HG02759 (cell line): Measurements from ENCODE around the gene PDE2A.
"Not testable (repeated sequence)": the region's sequence is repeated elsewhere in the genome, so short reads cannot be mapped to it uniquely, and the experiment has no call there.

Experiments used
- ATAC-seq: cut with Tn5 transposase; IDR thresholded peaks from one replicate; pipeline ENCODE4 v1.9.1; 2021; ENCODE audit warnings: mild to moderate bottlenecking, moderate library complexity; ENCODE audit not compliant: unreplicated experiment

The PDE2A gene

DNA sequence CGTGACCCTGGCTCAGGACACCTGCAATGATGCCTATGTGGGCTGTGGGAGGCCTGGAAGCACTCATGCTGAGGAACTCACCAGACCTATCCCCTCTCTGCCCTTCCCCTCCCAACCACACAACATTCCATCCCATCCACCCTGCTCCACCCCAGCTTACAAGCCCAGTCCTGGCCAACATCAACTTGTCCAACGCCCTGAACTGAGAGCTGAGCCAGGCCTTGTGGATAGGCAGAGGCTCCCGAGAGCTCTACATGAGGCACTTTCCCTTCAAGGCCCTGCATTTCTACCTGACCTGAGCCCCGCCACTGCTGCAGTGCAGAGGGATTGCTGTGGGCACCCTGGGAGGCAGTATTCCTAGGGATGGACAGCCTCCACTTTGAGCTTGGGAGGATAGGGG is 112.4 kb downstream of the PDE2A start:
- no peak for ATAC-seq

DNA sequence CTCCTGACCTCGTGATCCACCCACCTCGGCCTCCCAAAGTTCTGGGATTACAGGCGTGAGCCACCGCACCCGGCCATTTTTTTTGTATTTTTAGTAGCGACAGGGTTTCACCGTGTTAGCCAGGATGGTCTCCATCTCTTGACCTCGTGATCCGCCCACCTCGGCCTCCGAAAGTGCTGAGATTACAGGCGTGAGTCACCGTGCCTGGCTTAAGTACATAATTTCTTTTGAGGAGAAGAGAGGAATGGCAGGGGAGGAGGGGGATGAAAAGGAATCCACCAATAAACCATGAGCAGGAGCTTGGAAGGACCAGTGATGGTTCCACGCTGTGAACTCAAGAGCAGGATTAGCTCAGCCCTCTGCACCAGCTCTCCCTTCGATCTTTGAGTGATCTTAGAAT is 113.4 kb downstream of the PDE2A start:
- not testable (repeated sequence) for ATAC-seq

- no peak for ATAC-seq
These were observed 117.8 kb downstream of the PDE2A start for GRCh38 chr11:72556433-72556832.

GRCh38 chr11:72555014-72555522 is 119.2 kb downstream of the PDE2A start:
- ATAC-seq: not testable (repeated sequence)

DNA sequence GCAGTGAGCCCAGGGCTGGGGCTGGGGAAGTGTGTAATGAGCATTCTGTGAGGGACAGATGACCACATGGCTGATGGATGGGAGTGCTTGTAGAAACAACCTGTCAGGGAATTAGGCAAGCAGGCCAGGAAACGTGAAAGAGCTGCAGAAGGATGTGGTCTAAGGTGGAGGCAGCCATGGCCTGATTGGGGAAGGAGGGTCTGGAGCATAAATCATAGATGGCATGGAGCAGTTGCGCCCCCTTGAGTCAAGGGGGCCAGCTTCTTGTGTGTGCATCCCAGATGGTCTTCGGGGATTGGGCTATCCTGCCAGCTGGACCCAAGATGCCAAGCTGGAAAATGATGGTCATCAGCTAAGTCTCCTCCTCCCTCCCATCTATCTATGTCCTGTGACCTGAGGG is 120.5 kb downstream of the PDE2A start:
- no peak for ATAC-seq

GRCh38 chr11:72552399-72552910 is 121.8 kb downstream of the PDE2A start:
- ATAC-seq: no peak

GRCh38 chr11:72551571-72551970 is 122.7 kb downstream of the PDE2A start:
- no peak for ATAC-seq

DNA sequence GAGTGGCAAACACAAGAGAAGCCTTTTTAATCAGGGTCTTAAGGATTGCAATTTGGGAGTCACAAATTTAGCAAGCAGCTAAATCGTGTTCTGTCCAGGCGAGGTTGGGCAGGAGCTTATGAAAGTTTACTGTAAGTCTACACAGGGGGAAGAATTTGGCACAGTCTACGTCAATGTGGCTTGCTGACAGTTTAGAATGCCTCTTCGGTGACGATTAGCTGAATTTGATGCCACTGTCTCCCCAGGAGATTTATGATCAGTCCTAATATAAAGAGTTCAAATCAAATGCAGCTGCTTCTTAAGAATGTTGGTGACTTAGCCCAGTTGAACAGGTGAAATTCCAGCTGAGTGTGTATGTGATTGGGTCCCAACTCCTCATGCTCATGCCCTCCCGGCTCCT is 125.8 kb downstream of the PDE2A start:
- no peak for ATAC-seq

- ATAC-seq: no peak
These were observed 127.4 kb downstream of the PDE2A start for GRCh38 chr11:72546866-72547265.

GRCh38 chr11:72544589-72544988 is 129.6 kb downstream of the PDE2A start:
- no peak for ATAC-seq

DNA sequence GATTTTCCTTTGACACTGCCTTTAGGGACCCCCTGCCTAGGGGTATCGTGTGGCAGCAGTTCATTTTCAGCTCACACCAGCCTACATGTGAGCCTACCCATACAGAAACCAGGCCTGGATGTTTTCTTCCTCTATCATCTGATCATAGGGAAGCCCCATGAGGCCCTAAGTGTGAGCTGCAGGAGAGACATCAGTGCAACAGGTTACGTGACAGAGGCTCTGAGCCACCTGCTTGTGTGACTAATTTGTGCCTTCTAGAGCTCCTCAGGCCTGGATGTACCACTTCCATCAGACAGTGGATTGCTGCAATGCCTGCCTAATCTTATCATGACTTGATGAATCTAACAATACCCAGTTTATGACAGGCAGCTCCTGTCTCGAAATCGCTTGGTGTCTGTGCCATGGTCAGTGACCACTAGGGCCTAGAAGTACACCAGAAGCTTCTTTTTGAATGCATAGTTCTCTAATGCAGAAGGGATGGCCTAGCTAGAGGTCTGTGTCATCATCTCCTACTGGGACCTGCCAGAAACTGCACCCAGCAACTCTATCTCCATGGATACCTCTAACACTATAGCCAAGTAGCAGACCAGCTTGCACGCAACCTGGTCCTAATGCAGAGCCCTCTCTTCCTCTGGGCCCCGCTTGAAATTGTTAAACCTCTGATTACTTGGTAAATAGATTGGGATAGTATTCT is 130.2 kb downstream of the PDE2A start:
- no peak for ATAC-seq

GRCh38 chr11:72541257-72541974 is 132.8 kb downstream of the PDE2A start:
- no peak for ATAC-seq

DNA sequence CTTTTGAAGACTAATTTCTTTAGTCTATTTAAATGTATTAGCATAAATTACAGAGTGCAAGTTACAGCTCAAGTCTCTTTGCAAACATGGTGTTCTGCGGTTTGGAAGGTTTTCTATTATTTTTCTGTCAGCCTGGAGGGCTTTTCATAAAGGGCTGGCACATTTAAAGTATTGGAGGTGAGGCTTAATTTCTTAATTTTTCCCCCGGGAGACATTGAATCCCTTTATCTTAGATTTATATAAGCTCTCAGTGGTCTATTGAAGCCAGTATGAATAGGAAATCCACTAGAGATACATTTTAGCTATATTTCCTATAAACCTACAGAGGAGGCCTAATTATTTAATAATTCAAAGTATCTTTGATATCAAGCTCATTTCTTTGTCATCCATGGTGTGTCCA is 137.2 kb downstream of the PDE2A start:
- no peak for ATAC-seq

DNA sequence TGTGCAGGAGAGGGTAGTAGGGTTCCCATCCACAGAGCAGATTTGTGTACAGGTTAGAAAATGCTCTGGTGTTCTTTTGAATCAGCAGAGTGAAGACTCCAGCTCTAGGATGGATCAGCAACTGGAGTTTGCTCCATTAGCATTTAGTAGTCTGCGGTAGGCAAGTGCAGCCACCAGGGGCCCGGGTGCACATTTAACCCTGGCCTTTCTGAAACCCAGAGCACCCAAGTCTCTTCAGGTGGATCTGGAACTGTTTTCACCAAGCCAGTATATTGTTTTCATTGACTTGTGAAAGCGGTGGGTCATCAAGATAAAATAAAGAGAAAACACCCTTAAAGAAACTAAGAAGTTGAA is 139.1 kb downstream of the PDE2A start:
- no peak for ATAC-seq

GRCh38 chr11:72534371-72535193 is 139.6 kb downstream of the PDE2A start:
- ATAC-seq: no peak

GRCh38 chr11:72529068-72529467 is 145.2 kb downstream of the PDE2A start:
- ATAC-seq: no peak

GRCh38 chr11:72528121-72528520 is 146.1 kb downstream of the PDE2A start:
- no peak for ATAC-seq
